22Rv1 (cell line): Measurements from ENCODE around the gene ZNF43.

Experiments
- ZFX ChIP-seq: fragments of 450-650 bp; IDR thresholded peaks from 2 replicates; pipeline ENCODE4 v1.6.1; 2017; ENCODE audit warnings: antibody characterized with exemption, borderline replicate concordance
- TF ChIP-seq, protein P1 (sequence below): fragments of 450-650 bp; IDR thresholded peaks from 2 replicates; pipeline ENCODE4 v1.5.1; 2017; ENCODE audit warnings: mild to moderate bottlenecking

DNA sequence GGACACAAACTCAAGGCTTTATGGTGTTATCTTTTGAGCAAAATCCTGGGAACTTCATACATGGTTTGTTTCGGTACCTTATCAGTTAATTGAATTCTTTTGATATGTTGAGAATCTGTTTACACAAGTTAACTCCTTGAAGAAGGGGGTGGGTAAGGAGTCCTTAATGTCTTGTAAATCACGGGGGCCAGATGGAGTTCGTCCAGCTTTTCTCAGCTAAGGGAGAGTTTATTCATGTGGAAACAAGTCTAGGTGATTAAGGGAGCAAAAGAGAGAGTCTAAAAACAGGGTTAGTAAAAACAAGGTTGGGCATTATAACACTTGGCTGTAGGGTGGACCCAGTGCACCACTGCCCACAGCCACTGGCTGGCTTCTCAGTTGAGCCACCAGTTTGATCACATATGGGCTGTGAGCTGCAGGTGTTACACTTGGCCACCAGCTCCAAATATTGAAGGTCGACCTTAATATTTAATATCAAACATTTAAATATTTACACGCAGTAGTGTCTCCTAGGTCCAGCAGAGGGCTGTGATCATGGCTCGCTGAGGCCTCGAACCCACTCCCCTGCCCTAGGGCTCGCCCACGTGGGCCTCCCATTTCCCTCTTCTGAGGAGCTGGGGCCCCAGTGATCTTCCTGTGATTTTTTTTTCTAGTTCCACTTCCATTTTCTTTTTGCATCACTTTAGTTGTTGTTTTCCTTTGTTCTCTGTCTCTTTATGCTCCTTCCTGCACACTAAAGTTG, 21.0 kb upstream of the ZNF43 start:
- TF ChIP-seq, protein P1, sequence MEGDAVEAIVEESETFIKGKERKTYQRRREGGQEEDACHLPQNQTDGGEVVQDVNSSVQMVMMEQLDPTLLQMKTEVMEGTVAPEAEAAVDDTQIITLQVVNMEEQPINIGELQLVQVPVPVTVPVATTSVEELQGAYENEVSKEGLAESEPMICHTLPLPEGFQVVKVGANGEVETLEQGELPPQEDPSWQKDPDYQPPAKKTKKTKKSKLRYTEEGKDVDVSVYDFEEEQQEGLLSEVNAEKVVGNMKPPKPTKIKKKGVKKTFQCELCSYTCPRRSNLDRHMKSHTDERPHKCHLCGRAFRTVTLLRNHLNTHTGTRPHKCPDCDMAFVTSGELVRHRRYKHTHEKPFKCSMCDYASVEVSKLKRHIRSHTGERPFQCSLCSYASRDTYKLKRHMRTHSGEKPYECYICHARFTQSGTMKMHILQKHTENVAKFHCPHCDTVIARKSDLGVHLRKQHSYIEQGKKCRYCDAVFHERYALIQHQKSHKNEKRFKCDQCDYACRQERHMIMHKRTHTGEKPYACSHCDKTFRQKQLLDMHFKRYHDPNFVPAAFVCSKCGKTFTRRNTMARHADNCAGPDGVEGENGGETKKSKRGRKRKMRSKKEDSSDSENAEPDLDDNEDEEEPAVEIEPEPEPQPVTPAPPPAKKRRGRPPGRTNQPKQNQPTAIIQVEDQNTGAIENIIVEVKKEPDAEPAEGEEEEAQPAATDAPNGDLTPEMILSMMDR, result no peak
- no peak for TF ChIP-seq ZFX
